ENCODE results near the gene ACAD10.

Gene ACAD10

DNA sequence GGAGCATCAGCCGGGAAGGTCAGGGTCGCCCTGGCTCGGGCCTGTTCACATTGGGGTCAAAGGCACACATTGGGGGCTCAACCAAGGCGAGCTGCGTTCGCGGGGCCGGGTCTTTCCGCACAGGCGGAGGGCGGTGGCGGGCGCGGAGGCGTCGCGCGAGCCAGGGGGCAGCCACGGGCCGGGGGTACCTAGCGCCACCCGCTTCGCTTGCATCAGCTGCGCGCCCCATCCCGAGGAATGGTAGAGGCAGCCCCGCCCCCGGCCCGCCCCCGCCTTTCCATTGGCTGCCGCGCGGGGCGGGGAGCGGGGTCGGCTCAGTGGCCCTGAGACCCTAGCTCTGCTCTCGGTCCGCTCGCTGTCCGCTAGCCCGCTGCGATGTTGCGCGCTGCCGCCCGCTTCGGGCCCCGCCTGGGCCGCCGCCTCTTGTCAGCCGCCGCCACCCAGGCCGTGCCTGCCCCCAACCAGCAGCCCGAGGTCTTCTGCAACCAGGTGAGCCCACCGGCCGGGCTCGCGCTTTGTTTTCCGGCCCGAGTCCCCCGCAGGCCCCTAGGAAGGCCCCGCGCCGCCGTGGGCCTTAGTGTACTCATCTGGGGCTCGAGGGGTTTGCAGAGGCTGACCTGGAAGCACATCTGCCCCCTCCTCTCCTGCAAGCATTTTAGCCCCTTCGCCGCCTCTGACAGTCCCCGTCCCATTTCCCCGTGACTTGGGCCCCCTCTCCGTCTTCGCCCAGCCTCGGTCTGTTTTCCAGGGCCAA lies 80.9 kb downstream of the ACAD10 start, which contains the start of gene ALDH2:
TSS of gene ALDH2 (plus strand) at position 326 of the 754 bp plus-strand sequence. CDS start at position 376, 50 bp downstream.
- H3K4me1 ChIP-seq (ENCODE audit: control insufficient read depth in 1 of 2, insufficient read depth in 1 of 2, low read depth in 1 of 2, low read length in 1 of 2), result peaks cover 37 to 50% of the 10 kb centered on the region in 2 experiments
- peak within 1 kb of the TSS; percentile 24 for H3K27ac ChIP-seq
- no peaks in the 10 kb centered on the region for H3K9me3 ChIP-seq
- TF ChIP-seq, protein P1, sequence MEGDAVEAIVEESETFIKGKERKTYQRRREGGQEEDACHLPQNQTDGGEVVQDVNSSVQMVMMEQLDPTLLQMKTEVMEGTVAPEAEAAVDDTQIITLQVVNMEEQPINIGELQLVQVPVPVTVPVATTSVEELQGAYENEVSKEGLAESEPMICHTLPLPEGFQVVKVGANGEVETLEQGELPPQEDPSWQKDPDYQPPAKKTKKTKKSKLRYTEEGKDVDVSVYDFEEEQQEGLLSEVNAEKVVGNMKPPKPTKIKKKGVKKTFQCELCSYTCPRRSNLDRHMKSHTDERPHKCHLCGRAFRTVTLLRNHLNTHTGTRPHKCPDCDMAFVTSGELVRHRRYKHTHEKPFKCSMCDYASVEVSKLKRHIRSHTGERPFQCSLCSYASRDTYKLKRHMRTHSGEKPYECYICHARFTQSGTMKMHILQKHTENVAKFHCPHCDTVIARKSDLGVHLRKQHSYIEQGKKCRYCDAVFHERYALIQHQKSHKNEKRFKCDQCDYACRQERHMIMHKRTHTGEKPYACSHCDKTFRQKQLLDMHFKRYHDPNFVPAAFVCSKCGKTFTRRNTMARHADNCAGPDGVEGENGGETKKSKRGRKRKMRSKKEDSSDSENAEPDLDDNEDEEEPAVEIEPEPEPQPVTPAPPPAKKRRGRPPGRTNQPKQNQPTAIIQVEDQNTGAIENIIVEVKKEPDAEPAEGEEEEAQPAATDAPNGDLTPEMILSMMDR (IDR thresholded peaks at IDR 0.05), result no peak
- peak within 1 kb of the TSS; percentile 77 to 86 for H3K4me3 ChIP-seq (ENCODE audit: low read depth in 1 of 2, low read length in 1 of 2)
- H3K27me3 ChIP-seq, result no peaks in the 10 kb centered on the region
- no peaks in the 10 kb centered on the region for H3K36me3 ChIP-seq

DNA sequence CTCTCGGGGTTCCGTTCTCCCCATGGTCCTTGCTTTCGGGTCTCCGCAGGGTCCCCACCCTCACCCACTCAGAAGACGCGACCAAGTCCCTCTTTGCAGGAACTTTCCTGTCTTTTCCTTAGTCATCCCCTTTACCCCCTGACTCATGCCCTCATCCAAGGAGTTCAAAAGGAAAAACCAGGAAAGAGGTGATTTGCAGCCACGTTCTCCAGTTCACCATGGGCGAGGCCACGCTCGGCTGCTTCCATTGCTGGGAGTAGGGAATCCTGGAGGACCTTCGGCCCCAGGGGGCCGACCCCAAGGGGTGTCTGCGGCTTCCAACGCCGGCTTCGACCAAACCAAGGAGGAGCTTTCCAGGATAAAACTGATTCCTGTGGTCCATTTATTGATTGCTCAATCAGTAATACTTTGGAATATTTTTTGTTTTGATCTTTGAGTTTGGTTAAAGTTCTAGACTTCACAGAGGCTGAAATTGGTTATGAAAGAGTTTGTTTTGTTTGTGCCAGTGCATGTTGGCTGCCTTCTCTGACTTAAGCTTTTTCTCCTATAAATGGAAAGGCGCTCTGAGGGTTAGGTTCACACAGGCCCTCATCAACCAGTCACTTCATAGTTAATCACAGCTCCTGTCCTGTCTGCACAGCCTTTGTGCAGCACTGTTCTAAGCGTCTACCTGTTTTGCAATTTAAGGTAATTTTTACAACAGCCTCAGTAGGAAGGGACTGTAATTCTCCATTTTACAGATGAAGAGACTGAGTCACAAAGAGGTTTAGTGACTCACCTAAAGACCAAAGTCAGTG lies 81.7 kb downstream of the ACAD10 start:
- Histone ChIP-seq H3K27me3 (no peaks in the 10 kb centered on the region), H3K4me3 (ENCODE audit: low read depth in 1 of 2, low read length in 1 of 2) (peak overlapping the region; percentile 77 to 86), H3K36me3 (no peaks in the 10 kb centered on the region), H3K9me3 (no peaks in the 10 kb centered on the region), H3K27ac (peak overlapping the region; percentile 24), H3K4me1 (ENCODE audit: control insufficient read depth in 1 of 2, insufficient read depth in 1 of 2, low read depth in 1 of 2, low read length in 1 of 2) (peaks cover 41 to 51% of the 10 kb centered on the region in 2 experiments)
- TF ChIP-seq, protein P1 (IDR thresholded peaks at IDR 0.05), result no peak

DNA sequence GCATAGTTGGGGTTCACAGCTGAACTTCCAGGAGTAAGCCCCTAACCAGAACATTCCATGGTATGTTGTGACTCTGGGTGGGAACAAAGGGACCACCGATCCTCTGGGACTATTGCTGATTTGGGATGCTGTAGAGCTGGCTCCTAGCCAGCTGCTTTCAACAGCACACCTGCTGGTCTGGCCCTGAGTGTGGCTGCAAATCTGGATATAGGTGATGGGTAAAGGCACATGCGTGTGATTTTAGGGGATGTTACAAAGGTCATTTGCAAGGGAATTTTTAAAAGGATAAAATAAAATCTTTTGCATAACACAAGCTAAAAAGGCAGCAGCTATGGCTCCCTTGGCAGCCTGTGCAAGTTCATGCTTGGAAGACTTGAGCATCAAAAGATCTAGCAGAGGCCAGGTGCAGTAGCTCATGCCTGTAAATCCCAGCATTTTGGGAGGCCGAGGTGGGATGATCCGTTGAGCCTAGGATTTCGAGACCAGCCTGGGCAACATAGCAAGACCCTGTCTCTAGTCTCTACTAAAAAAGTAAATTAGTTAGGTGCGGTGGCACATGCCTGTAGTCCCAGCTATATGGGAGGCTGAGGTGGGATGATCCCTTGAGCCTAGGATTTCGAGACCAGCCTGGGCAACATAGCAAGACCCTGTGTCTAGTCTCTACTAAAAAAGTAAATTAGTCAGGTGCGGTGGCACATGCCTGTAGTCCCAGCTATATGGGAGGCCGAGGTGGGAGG lies 82.5 kb downstream of the ACAD10 start:
- TF ChIP-seq, protein P1 (IDR thresholded peaks at IDR 0.05), result no peak
- H3K27ac ChIP-seq, result peak overlapping the region; percentile 32
- H3K4me1 ChIP-seq (ENCODE audit: control insufficient read depth in 1 of 2, insufficient read depth in 1 of 2, low read depth in 1 of 2, low read length in 1 of 2), result peaks cover 45 to 54% of the 10 kb centered on the region in 2 experiments
- H3K36me3 ChIP-seq, result no peaks in the 10 kb centered on the region
- no peaks in the 10 kb centered on the region for H3K9me3 ChIP-seq
- no peaks in the 10 kb centered on the region for H3K27me3 ChIP-seq
- peak overlapping the region in 1 of 2 experiments; percentile 86 for H3K4me3 ChIP-seq (ENCODE audit: low read depth in 1 of 2, low read length in 1 of 2)

DNA sequence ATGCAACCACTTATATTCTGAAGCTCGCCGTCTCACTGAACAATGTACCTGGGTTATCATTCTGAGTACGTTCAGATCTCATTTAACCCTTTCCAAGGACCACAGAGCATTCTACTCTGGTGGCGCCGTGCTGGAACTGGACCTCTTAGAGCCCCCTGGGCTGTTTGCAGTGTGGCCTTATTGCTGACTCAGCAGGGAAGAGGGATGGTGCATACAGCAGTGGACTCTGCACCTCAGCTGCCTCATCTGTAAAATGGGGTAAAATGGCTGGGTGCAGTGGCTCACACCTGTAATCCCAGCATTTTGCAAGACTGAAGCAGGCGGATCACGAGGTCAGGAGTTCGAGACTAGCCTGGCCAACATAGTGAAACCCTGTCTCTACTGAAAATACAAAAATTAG lies 83.7 kb downstream of the ACAD10 start:
- no peak overlapping the region for H3K27ac ChIP-seq
- TF ChIP-seq, protein P1 (IDR thresholded peaks at IDR 0.05), result no peak
- H3K4me1 ChIP-seq (ENCODE audit: control insufficient read depth in 1 of 2, insufficient read depth in 1 of 2, low read depth in 1 of 2, low read length in 1 of 2), result peaks cover 58 to 66% of the 10 kb centered on the region in 2 experiments
- no peaks in the 10 kb centered on the region for H3K9me3 ChIP-seq
- H3K36me3 ChIP-seq, result no peaks in the 10 kb centered on the region
- no peaks in the 10 kb centered on the region for H3K27me3 ChIP-seq
- H3K4me3 ChIP-seq (ENCODE audit: low read depth in 1 of 2, low read length in 1 of 2), result no peak overlapping the region

DNA sequence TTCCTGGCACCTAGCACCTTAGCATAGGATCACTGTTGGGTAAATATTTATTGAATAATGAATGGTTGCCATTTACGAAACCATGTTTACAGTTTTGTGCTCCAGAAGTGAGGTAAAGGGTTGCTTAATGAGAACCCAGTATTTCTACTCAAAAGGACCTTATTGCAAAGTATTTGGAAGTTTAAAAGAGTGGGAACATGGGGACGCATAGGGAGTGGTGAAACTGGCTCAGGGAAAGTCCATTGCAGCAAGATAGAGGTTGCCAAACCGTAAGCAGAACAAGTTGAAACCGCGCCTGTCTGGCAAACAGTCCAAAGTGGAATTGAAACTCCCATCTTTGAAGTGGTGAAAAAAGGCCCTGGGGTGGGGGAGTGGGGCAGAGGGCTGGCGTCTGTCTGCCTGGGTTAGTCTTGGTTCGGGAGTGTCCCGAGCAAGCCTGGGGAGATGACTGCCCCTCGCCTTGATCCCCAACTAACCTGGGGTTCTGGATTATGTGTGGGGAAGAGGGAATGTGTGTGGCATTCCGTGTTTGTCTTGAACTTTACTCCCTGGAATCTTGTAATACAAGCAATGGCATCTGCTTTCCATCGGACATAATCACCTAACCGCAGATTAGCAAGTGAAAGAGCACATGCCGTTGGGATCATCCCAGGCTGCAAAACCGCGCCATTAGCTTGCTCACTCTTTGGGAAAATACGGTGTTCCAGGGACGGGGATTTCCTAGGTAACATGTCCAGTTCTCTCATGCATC lies 88.1 kb downstream of the ACAD10 start:
- peak overlapping the region in 1 of 2 experiments; percentile 7 for H3K4me3 ChIP-seq (ENCODE audit: low read depth in 1 of 2, low read length in 1 of 2)
- H3K27ac ChIP-seq, result peak overlapping the region; percentile 92

More for the DNA sequence above, 88.1 kb downstream of the ACAD10 start:
- H3K36me3 ChIP-seq, result no peaks in the 10 kb centered on the region
- no peaks in the 10 kb centered on the region for H3K27me3 ChIP-seq
- peaks cover 71 to 78% of the 10 kb centered on the region in 2 experiments for H3K4me1 ChIP-seq (ENCODE audit: control insufficient read depth in 1 of 2, insufficient read depth in 1 of 2, low read depth in 1 of 2, low read length in 1 of 2)
- no peaks in the 10 kb centered on the region for H3K9me3 ChIP-seq
- TF ChIP-seq, protein P1 (IDR thresholded peaks at IDR 0.05), result no peak

All from neutrophil (primary cell).